ENCODE results near the gene PPP1R2C.

The PPP1R2C gene

GRCh38 chrX:42778096-42778495, at the start of gene PPP1R2C:
TSS of gene PPP1R2C (minus strand) at chrX:42778163. CDS start at chrX:42778079, 84 bp downstream.
- peak in 1 of 4 experiments; percentile 11 for DNase-seq

GRCh38 chrX:42825201-42825600, 47.2 kb upstream of the PPP1R2C start:
- no peak for DNase-seq

GRCh38 chrX:42824541-42824940, 46.6 kb upstream of the PPP1R2C start:
- no peak for DNase-seq

- no peak for DNase-seq
Measured at GRCh38 chrX:42823443-42823842, 45.5 kb upstream of the PPP1R2C start.

- DNase-seq: no peak
Measured at GRCh38 chrX:42821803-42822443, 44.0 kb upstream of the PPP1R2C start.

GRCh38 chrX:42818151-42818921, 40.4 kb upstream of the PPP1R2C start:
- no peak for DNase-seq

DNA sequence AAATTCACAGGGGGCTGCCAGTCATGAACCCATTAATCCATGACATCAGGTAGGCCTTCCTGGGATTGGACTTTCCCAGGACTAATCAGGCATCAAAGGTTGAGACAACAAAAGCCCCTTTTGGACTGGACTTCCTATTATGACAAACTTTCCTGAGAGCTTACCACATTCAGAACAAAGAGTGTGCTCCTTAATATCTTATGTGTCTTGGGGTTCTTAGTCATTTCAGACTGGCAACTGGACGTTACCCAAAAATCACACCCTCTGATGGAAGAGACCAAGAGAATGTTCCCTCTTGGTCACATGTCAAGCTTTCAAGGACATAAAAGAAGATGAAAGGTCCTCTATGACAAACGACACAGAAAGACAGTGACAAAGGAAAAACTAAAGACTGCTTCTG, 31.6 kb upstream of the PPP1R2C start:
- DNase-seq: no peak

DNA sequence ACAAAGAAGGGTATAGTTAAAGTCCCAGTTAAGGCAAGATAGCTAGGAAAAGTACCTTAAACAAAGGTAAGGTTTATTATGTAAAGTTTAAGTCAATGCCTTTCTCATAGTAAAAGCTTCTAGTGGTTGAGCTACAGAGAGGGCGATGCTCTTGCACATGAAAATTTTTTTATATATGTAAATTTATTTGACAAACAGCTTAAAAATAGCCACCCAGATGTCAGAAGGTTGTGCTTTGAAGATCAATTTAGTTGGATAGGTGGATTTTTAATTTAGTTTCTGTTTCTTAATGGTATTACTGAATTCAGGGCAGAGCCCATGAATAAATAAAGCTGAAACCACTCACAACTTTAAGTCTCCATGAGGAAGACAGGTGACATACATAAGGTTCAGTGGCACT, 29.4 kb upstream of the PPP1R2C start:
- DNase-seq: no peak

DNA sequence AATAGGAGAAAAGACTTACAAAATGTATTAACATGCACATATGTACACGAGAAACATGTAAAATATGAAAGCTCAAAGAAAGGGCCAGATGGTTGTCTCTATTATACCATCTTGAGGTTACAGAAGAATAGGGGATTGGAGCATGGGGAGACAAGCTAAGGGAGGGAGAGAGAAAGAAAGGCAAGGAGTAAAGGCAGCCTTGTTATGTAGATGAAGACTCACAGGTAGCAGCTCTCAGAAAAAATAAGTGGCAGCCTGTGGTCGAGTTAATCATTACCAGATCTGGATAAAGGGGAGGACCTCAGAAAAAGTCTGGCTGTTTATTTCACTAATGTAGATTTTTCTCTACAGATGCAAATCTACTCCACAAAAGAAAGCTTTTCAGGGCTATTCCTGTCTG, 26.6 kb upstream of the PPP1R2C start:
- no peak for DNase-seq

DNA sequence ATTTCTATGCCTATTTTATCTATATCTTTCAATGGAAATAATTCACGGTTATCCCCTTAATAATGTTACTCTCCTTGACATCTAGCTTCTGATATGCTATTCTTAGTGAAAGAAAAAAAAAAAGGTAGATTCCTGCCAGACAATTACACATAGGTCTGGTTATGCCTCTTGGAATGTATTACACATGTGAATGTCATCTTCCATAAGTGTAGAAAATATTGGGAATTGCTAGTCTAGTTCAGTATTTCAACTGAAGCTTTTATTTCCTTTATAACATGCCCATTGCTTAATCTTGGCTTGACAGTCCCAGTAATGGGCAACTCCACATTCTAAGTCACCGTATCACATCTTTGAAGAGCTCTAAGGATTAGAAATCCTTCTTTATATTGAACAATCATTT, 25.4 kb upstream of the PPP1R2C start:
- no peak for DNase-seq

- no peak for DNase-seq
Measured at GRCh38 chrX:42797651-42798269, 19.8 kb upstream of the PPP1R2C start.

DNA sequence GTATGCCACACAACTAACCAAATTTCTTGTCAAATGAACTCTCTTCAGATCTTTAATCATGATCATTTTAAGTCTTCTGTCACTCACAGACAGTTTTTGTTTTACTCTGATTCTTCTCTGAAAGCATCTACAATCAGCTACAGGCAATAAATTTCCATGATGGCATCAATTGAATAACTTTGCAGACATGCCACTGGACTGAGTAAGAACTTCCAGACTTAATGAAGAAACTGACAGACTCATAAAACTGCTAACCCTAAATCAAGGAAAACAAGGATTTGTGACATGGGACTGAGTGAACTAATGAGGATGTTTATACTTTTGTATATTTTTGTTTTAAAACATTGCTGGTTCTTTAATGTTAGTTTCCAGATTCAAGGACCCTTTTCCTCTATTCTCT, 5.5 kb upstream of the PPP1R2C start:
- no peak for DNase-seq

DNA sequence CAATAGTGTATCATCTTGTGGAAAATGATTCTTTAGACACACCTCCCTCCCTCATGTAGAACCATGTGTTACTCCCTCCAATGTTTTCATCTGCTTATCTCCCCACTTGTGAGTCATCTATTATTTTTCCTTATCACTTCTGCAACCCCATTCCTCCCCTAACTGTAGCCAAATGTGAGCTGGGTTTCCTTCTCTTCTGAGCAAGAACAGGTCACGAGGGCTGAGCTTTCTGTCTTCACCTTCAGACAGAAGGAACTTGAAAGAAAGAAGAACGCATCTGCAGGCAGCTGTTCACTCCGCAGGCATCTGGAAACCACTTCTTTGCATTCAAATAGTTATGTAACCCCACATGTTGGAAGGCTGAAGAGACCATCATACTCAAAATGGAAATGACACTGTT, 1.8 kb downstream of the PPP1R2C start:
- no peak for DNase-seq

DNA sequence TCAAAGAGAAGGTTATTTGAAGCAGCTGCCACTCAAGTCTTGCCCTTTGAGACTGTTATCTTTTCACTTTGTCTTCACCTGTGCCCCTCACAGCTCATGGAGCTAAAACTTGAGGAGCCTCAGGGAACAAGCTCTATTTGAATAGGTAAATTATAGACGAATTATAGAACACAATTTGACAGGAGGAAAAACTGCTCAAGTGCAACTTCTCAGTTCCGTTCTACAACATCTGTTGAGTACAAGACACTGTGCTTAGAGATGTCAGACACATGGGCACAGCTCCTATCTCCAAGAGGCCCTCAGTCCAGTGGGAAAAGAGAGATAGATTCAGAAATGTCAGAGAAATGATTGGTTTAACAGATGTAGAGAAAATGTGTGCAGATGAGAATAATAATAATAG, 5.1 kb downstream of the PPP1R2C start:
- no peak for DNase-seq

DNA sequence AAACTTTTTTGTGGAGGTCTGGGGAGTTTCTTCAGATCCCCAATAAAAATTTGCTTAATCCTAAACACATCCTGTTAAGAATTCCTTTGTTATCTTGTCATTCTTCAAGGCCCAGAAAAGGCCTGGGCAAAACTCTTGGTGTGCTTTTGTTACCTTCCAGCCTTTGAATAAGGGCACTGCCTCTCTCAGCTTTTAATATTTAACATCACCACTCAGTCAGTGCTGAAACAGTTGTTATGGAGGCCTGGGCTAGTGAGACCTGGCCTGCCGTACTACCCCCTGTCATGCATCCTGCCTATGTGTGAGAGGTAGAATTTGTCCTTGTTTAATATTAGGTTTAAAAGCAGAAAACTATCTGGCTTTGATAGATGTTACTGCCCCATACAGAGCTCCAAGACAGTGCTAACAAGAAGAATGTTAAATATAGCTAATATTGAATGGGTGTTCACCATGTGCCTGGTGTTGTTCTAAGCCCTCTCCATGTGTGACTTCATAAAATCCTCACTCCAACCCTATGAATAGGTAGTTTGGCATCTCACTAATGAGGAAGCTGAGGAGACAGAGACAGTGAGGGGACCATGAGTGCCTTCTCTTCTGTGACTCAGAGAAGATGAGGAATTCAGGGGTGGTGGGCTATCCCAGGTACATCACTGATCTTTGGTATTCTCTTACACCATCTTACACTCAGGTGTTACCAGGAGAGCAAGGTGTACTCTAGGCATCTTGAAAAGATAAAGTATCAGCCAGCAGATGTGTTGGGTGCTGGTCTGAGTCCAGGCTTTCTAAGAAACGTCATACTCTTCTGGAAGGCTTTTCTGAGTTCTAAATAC, 6.2 kb downstream of the PPP1R2C start:
- no peak for DNase-seq

- DNase-seq: no peak
Measured at GRCh38 chrX:42770566-42770965, 7.4 kb downstream of the PPP1R2C start.

DNA sequence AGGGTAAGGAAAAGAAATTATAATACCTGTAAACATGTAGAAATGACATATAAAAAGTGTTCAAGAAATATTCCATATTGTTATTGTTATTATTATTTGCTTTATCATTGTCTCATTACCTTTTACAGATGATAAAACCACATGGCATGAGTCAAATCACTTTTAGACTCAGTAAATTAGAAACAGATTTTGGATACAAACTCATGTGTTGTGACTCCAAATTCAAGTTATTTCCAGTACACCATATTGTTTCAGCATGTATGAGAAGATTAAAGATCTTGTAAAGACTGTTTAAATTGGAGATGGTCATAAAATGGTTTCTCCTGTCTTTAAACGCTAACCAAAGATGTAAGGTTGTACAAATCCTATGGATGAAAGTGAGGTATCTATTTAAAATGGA, 18.1 kb downstream of the PPP1R2C start:
- no peak for DNase-seq

DNA sequence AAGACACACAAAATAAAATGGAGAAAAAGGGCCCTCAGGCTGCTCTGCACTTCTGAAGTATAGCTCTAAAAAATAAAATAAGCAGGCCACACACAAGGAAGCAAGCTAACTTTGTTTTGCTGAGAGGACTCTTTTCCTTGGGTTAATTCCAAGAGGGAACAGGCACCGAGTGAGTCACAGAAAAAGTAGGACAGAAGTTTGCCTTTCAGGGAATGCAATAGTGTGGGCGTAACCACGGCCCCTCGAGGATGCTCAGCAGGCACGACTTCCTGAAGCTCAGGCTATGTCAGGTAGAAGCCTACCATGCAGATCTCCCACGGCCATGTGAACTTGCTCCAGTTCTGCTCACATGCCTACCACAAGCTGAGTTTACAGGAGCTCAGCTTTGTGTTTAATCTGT, 22.1 kb downstream of the PPP1R2C start:
- no peak for DNase-seq

GRCh38 chrX:42754603-42755002, 23.4 kb downstream of the PPP1R2C start:
- no peak for DNase-seq

GRCh38 chrX:42754115-42754514, 23.8 kb downstream of the PPP1R2C start:
- no peak for DNase-seq

GRCh38 chrX:42752730-42753129, 25.2 kb downstream of the PPP1R2C start:
- no peak for DNase-seq

DNA sequence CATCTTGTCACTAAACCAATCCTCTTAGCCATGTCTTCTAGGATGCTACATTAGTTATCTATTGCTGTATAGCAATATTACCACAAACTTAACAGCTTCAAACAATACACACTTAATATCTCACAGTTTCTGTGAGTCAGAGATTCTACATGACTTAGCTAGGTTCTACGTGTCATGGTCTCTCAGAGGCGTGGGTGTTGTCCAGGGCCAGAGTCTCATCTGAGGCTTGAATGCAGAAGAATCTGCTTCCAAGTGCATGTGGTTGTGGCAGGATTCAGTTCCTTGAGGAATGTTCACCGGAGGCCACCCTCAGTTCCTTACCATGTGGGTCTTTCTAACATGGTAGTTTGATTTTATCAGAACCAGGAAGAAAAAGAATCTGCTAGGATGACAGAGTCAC, 26.4 kb downstream of the PPP1R2C start:
- DNase-seq: no peak

Measured in activated naive CD4-positive, alpha-beta T cell (primary cell).